Measurements from ENCODE around the gene ZYG11B.
A peak's percentile ranks its signal among the peaks of the same experiment; 100 is the strongest.
"Not testable (repeated sequence)": the region's sequence is repeated elsewhere in the genome, so short reads cannot be mapped to it uniquely, and the experiment has no call there.

ZYG11B gene

GRCh38 chr1:52726265-52727113, at the start of gene ZYG11B:
Gene ZYG11B (plus strand): TSS chr1:52726453. CDS start chr1:52726654, 201 bp downstream.
- peak; percentile 78 to 88 for DNase-seq

DNA sequence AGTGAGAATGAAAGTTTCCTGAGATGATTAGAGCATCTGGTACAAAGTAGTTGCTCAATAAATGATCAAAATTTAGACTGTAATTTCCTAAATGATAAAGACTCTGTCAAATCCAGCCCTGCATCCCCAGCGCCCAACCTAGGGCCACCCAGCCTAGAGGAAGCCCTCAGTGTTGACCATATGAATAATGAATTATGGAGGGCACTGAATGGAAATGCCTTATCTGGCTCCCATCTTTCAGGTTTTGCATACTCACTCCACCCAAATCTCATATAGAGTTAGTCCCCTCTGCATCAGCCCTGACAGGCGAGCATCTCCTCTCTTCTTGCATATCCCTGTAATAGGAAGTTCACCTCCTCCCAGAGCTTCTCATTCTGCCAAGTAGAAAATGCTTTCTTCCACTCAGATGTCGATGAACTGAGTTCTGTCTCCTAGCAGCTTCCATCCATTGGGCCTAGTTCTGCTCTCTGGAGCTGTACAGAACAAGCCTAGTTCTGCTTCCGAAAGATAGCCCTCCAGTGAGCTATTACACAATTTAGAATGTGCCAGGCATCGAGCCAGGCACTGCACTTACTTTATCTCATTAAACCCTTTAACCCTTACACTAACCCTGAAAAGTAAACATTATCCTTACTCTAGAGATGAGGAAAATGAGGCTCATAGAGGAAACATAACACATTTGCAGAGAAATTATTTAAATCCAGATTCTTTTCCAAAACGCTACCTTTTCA, 49.0 kb upstream of the ZYG11B start:
- DNase-seq: no peak

GRCh38 chr1:52679048-52679447, 47.2 kb upstream of the ZYG11B start:
- no peak for DNase-seq

- DNase-seq: no peak
These were observed 46.8 kb upstream of the ZYG11B start for GRCh38 chr1:52679498-52679897.

- DNase-seq: no peak
These were observed 45.9 kb upstream of the ZYG11B start for GRCh38 chr1:52680353-52680752.

- DNase-seq: no peak
These were observed 45.1 kb upstream of the ZYG11B start for GRCh38 chr1:52681136-52681535.

GRCh38 chr1:52683367-52683940, 42.8 kb upstream of the ZYG11B start:
- no peak for DNase-seq

DNA sequence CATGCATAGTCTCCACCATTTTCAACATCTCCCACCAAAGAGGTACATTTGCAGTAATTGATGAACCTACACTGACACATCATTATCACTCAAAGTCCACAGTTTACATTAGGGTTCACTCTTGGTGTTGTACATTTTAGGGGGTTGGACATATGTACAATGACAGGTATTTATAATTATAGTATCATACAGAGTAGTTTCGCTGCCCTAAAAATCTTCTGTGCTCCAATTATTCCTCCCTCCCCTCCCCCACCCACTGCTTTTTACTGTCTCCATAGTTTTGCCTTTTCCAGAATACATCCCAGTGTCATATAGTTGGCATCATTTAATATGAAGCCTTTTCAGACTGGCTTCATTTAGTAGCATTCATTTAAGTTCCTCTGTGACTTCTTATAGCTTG, 41.7 kb upstream of the ZYG11B start:
- DNase-seq: no peak

DNA sequence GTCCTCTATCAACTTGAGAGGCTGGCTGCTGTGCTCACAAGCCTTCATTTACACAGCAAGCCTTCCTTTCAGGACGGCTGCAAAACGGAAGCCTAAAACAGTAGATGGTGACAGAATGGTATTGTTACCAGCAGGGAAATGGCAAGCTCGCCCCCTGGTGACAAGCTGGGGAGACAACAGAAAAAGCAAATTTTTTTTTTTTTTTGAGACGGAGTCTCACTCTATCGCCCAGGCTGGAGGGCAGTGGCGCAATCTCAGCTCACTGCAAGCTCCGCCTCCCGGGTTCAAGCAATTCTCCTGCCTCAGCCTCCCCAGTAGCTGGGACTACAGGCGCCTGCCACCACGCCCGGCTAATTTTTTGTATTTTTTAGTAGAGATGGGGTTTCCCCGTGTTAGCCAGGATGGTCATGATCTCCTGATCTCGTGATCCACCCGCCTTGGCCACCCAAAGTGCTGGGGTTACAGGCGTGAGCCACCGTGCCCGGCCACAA, 39.9 kb upstream of the ZYG11B start:
- DNase-seq: peak; percentile 38 to 41

DNA sequence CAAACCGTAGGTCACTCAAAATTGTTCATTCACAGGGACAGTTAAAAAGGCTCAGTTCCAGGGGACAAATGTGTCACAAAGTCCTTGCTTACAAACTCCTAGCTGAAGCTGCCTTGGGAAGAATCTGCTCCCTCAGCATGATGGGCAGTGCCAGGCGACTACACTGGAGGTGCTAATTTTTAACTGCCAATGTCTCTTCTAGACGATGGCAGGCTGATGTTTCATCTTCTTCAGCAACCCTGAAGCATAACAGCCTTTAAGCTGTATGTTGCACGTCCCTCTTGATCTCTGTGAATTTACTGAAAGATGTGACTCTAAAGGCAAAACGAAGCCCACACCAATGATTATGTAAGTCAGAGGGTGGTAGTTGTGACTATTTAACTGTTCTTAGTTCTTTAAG, 39.4 kb upstream of the ZYG11B start:
- no peak for DNase-seq

DNA sequence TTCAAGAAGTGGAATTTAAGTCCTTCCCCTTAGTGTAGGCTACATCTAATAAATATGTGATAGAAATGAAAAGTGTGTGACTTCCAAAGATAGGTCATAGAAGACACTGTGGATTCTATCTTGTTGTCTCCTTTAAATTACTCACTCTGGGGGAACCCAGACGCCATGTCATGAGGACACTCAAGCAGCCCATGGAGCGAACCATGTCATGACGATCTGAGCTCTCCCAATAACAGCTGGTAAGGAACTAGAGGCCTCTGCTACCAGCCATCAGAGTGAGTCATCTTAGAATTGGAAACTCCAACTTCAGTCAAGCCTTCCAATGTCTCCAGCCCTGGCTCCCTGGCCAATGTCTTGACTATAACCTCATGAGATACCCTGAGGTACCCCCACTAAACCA, 34.4 kb upstream of the ZYG11B start:
- no peak for DNase-seq

GRCh38 chr1:52692697-52693096, 33.6 kb upstream of the ZYG11B start:
- DNase-seq: no peak

DNA sequence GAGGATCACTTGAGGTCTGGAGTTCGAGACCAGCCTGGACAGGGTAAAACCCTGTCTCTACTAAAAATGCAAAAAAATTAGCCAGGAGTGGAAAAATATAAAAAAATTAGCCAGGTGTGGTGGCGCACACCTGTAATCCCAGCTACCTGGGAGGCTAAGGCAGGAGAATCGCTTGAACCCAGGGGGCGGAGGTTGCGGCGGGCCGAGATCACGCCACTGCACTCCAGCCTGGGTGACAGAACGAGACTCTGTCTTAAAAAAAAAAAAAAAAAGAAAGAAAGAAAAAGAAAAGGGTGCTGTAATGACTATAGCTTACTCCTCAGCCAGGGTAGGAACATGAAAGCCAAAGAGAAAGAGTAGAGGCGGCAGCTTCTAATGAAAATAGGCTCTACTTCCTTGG, 32.9 kb upstream of the ZYG11B start:
- DNase-seq: not testable (repeated sequence)

GRCh38 chr1:52693843-52694242, 32.4 kb upstream of the ZYG11B start:
- DNase-seq: no peak

DNA sequence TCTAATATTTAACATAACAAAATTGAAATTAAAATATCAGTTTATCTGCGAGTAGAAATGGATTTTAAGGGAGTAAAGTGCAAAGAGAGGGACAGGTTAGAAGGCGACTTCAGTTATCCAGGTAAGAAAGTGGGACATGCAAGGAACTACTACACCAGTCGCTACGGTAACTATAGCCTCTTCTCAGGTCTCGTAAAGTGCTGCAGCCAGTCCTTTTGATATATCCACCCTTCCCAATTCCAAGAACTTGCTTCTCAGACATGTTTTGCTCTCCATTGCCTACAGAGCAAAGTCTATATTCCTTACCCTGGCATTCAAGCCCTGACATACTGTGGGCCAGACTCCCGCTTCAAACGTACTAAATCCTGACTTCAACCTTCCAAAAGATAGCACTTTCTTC, 30.6 kb upstream of the ZYG11B start:
- no peak for DNase-seq

- peak; percentile 73 to 88 for DNase-seq
These were observed 28.2 kb upstream of the ZYG11B start, which contains the start of gene COA7 for GRCh38 chr1:52697795-52698674. Gene COA7 (minus strand): TSS chr1:52698347. CDS start chr1:52698326, 21 bp downstream.

DNA sequence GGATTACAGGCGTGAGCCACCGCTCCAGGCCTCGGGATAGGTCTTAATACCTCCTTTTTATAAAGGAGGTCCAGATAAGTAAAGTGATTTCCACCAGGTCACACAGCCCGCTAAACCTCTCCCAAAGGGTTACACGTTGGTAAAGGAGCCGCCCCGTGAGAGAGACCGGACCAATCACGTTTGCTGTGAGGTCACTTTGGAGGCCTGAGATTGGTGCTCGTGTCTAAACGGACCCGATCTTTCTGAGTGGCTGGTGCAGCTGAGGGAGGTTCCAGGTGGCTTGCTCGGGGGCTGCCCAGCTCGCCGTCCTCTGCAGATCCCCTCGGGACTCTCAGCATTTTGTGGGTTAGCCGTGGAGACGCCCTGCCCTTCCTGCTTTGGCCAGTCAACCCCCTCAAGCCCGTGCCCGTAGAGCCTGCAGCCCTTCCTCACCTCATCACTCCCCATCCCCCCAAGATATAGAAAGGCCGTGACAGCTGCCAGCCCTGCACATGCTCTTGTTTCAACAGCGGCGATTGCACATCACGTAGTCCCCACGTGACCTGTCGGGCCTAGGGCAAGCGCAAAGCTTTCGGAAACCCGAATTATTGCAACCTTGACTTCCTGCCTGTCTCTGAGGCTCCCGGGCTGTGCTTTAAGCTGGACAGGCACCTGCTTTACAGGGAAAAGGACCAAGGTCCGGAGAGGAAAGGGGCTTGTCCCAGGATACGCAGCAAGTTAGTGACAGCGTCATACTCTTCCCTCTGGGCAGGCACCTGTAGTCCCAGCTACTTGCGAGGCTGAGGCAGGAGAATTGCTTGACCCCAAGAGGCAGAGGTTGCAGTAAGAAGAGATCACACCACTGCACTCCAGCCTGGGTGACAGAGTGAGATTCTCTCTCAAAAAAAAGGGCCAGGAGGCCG, 23.1 kb upstream of the ZYG11B start:
- peak; percentile 82 to 92 for DNase-seq

DNA sequence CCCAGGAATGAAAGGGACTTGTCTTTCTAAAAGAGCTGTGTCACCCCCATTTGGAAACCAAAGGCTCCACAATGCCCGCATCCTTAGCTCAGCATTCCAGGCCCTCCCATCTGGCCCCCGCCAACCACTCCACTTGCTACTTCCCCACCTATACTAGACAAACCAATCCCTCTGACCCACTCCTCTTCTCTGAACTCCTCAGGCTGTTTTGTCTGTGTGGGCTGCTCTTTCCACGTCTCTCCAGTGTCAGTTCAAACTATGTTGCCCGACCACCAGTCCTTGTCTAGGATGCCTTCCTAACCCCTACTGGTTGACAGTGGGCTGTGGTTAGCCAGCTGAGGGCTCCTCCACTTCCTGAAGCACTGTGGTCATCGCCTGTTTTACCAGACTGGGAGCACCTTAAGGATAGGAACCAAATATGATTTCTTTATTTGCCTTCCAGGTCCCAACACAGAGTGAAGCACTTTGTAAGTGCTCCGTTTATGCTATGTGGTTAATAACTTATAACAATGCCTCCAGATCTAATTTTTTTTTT, 20.1 kb upstream of the ZYG11B start:
- no peak for DNase-seq

DNA sequence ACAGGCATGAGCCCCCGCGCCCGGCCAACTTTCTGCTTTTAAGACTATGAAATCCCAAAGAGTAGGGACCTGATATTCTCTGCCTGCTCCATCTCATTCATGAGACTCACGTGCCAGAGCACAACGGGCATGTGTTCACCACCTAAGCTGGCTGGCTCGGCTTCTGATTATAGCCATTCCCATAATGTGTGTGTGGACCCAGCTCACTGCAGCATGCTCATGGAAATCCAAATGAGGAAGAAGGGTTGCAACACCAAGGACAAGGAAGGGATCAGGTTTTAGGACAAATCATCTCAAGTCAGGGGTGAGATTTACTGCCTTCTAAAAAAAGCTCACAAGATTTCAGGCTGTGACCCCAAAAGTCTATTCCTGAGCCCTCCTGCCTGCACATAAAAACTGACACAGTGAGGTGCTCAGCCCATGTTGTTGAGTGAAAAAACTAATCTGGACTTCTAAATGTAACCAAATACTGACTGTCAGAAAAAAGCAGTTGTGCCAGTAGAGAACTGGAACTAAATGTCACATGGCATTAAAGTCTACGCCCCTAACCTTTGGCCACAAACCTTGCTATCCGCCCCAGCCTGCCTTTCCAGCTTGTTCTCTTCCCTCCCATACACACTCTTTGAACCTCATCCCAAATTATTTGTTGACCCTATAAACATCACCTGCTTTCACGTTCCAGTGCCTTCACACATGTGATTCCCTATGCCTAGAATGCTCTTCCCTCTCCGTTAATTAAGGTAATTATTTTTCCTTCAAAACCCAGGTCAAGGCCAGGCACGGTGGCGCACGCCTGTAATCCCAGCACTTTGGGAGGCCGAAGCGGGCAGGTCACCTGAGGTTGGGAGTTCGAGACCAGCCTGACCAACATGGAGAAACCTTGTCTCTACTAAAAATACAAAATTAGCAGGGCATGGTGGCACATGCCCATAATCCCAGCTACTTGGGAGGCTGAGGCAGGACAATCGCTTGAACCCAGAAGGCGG, 19.0 kb upstream of the ZYG11B start:
- DNase-seq: no peak
